GM19372 (cell line): ENCODE results near the gene AKAP8.
"Not testable (repeated sequence)": the region's sequence is repeated elsewhere in the genome, so short reads cannot be mapped to it uniquely, and the experiment has no call there.

Source experiments
- ATAC-seq: cut with Tn5 transposase; IDR thresholded peaks from one replicate; pipeline ENCODE4 v1.9.1; 2021; ENCODE audit warnings: mild to moderate bottlenecking, low read depth, moderate library complexity; ENCODE audit not compliant: unreplicated experiment

The AKAP8 gene

DNA sequence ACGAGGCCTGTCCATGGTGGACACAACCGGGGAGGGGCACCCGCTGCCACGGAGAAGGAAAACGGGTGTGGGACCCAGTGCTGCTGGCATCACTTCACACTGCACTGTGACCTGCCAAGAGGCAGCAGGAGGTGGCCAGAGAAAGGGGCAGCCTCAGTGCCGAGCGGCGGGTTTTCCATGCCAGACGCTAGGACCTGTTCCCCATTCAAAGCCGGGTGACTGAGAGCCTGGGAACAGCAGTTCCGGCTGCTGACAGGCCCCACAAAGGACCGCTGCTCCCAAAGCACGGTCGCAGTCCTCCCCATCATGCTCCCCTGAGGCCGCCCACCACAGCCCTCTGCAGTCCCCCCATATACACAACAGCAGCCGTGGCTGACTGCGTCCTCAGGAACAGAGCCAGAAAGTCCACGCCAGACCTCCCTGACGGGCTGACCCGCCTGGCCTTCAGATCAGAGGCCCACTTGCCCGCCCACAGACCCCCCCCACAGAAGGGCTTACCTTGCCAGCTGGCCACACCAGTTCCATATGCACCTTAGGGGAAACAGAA is 5.4 kb downstream of the AKAP8 start:
- no peak for ATAC-seq

DNA sequence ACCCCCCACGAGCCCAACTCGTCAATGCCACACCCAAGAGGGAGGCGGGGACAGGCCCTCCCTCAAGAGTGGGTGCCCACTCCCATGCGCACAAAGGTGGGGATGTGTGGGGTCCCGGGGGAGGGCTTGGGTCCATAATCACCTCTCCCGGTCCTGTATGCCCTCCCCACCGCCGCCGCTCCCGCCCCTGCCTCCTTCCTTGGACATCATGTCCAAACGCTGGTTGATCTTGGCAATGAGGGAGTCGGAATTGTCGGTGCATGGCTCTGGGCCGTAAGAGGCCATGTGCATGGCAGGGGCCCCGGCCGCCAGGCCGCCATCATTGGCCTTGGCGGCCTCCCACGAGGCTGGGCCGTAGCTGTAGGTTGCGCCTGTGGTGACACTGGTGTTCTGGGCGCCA is 5.9 kb downstream of the AKAP8 start:
- no peak for ATAC-seq

GRCh38 chr19:15372891-15373301 is 6.7 kb downstream of the AKAP8 start:
- ATAC-seq: no peak

GRCh38 chr19:15372470-15372869 is 7.1 kb downstream of the AKAP8 start:
- no peak for ATAC-seq

- ATAC-seq: no peak
These were observed 7.7 kb downstream of the AKAP8 start for GRCh38 chr19:15371786-15372380.

GRCh38 chr19:15371119-15371518 is 8.5 kb downstream of the AKAP8 start:
- ATAC-seq: no peak

DNA sequence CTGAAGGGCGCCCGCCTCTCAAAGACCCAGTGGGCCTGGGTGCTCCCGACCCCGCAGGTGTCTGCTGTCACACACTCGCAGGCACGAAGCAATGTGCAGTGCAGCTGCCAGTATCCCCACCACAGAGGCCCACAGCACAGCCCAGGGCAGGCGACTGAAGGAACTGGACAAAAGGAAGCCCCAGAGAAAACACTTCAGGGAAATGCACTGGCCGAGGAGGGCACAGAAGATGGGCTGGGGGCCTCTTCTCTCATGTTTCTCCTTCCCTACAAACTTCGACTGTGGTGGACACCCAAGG is 10.0 kb downstream of the AKAP8 start:
- no peak for ATAC-seq

DNA sequence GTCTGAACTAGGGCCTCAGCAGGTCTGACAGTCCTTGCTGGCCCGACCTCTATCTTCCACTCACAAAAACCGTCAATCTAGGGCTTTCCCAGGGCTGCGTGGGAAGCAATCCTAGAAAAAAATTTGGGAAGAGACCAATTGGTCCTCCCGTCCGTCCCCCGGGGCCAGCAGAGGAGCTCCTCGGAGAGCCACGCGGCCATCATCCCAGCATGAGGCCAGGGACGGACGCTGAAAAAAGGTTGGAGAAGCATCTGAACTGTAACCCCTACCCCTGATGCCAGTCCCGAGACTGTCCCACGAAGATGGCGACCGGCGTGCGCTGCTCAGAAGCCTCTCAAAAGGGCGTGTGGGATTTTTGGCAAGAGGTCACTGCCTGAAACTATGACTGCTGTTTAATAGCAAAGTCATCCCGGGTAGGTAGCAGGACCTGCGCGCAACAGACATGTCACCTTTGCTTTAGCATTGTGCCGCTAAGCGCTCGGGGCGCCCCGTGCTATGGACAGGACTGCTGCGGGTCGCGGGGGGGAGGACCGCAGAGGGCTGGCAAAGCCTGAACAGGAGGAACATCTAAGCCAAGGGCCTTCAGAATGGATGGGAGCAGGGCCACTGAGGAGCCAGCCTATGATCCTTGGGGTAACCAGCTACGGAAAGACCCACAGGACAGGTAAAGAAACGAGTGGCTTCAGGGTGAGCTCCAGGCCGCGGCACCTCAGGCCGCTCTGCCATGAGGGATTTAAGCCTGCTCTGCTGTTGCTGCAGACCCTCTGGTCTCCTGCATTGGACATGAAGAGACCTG is 10.6 kb downstream of the AKAP8 start:
- no peak for ATAC-seq

DNA sequence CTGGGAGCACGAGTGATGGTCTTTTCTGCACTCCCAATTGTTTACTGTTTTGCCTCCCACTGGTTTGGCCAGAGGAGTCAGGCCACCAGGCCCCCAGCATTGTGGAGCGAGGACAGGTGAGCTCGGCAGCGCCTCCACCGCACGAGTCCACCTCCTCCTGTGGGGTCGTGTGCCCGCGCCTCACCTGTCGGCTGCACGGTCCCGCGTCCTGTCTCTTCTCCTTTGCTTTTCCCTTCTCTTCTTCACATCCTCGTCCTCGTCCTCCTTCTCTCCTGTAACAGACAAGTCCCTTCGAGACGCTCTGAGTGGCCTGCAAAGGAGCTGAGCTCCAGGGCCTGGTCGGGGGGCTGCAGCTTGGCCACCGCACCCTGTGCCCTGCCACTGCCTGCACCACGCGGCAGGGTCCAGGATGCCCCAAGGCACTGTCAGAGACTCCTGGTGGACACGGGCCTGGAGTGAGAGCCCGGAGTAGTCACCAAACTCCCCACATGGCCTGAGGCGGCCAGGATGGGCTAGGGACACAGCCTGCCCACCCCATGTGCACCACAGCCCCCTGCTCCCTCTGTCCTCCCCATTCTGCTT is 11.4 kb downstream of the AKAP8 start:
- no peak for ATAC-seq

DNA sequence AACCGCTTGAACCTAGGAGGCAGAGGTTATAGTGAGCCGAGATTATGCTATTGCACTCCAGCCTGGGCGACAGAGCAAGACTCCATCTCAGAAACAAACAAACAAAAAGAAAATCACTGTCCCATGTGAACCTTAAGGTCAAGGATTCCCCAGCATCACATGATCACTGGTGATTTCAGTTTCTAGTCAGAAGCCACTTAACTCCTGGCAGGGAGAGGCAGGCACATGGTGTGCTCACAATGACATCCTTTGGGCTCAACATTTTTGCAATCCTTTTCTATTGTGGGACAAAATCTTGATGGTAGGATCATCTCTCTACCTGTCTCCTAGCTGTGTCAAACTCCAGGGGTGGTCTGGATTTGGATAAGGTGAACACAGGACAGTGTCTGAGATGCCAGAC is 12.1 kb downstream of the AKAP8 start:
- ATAC-seq: no peak

GRCh38 chr19:15365264-15365663 is 14.3 kb downstream of the AKAP8 start:
- no peak for ATAC-seq

DNA sequence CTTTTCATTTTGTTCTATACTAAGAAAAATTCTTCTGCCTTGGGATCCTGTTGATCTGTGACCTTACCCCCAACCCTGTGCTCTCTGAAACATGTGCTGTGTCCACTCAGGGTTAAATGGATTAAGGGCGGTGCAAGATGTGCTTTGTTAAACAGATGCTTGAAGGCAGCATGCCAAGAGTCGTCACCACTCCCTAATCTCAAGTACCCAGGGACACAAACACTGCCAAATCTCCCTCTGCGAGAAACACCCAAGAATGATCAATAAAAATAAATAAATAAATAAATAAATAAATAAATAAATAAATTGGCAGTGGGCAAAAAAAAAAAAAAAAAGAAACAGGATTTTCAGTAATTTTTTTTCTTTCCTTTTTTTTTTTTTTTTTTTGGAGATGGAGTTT is 15.8 kb downstream of the AKAP8 start:
- ATAC-seq: not testable (repeated sequence)

GRCh38 chr19:15363048-15363447 is 16.5 kb downstream of the AKAP8 start:
- not testable (repeated sequence) for ATAC-seq

DNA sequence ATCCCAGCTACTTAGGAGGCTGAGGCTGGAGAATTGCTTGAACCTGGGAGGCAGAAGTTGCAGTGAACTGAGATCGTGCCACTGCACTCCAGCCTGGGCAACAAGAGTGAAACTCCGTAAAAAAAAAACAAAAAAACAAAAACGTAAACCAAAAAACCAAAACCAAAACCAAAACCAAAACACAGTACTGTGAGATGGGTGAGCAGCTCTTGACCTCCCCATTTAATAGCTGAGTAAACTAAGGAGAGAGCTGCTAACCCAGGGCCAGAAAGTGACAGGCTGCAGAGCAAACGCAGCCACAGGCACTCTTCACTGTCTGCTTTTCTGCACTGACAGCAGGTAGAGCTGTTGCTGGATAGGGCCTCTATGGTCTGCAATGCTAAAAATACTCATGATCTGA is 19.6 kb downstream of the AKAP8 start:
- not testable (repeated sequence) for ATAC-seq

- no peak for ATAC-seq
These were observed 20.7 kb downstream of the AKAP8 start for GRCh38 chr19:15358918-15359317.

GRCh38 chr19:15357906-15358305 is 21.7 kb downstream of the AKAP8 start:
- no peak for ATAC-seq

- no peak for ATAC-seq
These were observed 24.9 kb downstream of the AKAP8 start for GRCh38 chr19:15354566-15355296.

GRCh38 chr19:15353908-15354307 is 25.7 kb downstream of the AKAP8 start:
- ATAC-seq: no peak

DNA sequence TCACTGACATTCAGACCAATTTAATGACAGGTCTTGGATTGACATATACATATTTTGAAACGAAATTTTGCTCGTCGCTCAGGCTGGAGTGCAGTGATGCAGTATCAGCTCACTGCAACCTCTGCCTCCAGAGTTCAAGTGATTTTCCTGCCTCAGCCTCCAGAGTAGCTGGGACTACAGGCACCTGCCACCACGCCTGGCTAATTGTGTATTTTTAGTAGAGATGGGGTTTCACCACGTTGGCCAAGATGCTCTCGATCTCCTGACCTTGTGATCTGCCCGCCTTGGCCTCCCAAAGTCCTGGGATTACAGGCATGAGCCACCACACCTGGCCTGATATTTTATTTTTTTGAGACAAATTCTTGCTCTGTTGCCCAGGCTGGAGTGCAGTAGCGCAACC is 27.1 kb downstream of the AKAP8 start:
- not testable (repeated sequence) for ATAC-seq

DNA sequence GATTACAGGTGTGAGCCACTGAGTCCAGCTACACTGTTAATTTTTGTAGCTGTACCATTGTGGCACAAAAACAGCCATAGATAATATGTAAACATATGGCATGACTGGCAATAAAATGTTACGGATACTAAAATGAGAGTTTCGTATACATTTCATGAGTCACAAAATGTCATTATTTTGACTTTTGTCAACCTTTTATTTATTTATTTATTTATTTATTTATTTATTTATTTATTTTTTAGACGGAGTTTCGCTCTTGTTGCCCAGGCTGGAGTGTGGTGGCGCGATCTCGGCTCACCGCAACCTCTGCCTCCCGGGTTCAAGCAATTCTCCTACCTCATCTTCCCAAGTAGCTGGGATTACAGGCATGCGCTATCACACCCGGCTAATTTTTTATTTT is 38.3 kb downstream of the AKAP8 start:
- ATAC-seq: not testable (repeated sequence)

GRCh38 chr19:15340086-15340485 is 39.5 kb downstream of the AKAP8 start:
- ATAC-seq: no peak
